ENCODE measurements around the gene GLIS1.

DNA sequence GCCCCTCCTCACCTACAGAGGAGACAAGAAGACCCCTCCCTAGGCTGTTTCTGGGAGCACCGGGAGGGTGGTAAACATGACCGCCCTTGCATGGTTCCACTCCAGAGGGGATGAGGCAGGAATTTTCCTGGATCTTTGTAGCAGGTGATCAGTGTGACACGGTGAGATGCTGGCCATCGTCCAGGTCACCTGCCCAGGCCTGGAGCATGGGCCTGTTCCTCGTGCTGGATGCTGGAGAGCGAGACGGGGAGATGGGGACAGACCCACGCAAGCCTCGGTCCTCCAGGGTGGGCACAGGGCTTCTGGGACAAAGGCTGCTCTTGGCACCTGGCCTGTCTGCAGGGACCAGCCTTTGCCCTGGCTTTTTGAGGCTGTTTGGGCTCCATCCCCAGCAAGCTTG, 233.6 kb downstream of the GLIS1 start:
- TF ChIP-seq EZH2 (IDR thresholded peaks at IDR 0.05; ENCODE audit: insufficient read depth, poor library complexity, severe bottlenecking) (no peak), EZH2phosphoT487 (IDR thresholded peaks at IDR 0.05; ENCODE audit: insufficient read depth, low read depth) (no peak)

Data from GM23248 (cell line).